Measurements from ENCODE around the gene RRM1.

Gene RRM1

DNA sequence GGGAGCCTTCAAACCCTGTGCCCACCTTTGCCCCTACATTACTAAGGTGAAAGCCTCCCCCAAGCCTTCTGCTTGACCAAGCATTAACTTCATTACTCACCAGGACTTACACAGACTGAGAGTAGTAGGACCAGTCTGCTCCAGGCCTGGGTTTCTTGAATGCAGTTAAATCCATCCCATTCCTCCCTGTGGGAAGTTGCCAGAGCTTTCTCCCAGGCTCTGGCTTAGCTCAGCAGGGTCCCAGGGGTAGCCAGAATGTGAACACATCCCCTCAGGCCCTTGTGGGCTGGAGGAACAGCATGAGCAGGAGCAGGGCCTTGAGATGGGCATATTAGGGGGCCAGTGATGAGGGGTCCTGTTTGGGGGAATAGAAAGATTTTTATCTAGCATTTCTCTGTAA is 59.9 kb downstream of the RRM1 start:
- TF ChIP-seq SIN3A (IDR thresholded peaks at IDR 0.05; ENCODE audit: borderline replicate concordance, insufficient read depth, low read length) (no peak), TAF1 (IDR thresholded peaks at IDR 0.05; ENCODE audit: borderline replicate concordance, insufficient read depth, low read length) (no peak), POLR2AphosphoS5 (IDR thresholded peaks at IDR 0.05; ENCODE audit: low read depth, low read length) (no peak), FOXP2 (optimal IDR thresholded peaks at IDR 0.05; ENCODE audit: borderline replicate concordance, extremely low read depth, extremely low read length, insufficient read depth) (no peak)
- TF ChIP-seq, protein P1, sequence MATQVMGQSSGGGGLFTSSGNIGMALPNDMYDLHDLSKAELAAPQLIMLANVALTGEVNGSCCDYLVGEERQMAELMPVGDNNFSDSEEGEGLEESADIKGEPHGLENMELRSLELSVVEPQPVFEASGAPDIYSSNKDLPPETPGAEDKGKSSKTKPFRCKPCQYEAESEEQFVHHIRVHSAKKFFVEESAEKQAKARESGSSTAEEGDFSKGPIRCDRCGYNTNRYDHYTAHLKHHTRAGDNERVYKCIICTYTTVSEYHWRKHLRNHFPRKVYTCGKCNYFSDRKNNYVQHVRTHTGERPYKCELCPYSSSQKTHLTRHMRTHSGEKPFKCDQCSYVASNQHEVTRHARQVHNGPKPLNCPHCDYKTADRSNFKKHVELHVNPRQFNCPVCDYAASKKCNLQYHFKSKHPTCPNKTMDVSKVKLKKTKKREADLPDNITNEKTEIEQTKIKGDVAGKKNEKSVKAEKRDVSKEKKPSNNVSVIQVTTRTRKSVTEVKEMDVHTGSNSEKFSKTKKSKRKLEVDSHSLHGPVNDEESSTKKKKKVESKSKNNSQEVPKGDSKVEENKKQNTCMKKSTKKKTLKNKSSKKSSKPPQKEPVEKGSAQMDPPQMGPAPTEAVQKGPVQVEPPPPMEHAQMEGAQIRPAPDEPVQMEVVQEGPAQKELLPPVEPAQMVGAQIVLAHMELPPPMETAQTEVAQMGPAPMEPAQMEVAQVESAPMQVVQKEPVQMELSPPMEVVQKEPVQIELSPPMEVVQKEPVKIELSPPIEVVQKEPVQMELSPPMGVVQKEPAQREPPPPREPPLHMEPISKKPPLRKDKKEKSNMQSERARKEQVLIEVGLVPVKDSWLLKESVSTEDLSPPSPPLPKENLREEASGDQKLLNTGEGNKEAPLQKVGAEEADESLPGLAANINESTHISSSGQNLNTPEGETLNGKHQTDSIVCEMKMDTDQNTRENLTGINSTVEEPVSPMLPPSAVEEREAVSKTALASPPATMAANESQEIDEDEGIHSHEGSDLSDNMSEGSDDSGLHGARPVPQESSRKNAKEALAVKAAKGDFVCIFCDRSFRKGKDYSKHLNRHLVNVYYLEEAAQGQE (IDR thresholded peaks at IDR 0.05; ENCODE audit: insufficient read depth in 1 of 2, low read depth in 2 of 2, low read length in 2 of 2): no peak

GRCh38 chr11:4156571-4156970 is 62.0 kb downstream of the RRM1 start:
- TF ChIP-seq POLR2AphosphoS5 (IDR thresholded peaks at IDR 0.05; ENCODE audit: low read depth, low read length): no peak

- TF ChIP-seq TAF1 (IDR thresholded peaks at IDR 0.05; ENCODE audit: borderline replicate concordance, insufficient read depth, low read length): no peak
- no peak for TF ChIP-seq SIN3A (IDR thresholded peaks at IDR 0.05; ENCODE audit: borderline replicate concordance, insufficient read depth, low read length)
- no peak for TF ChIP-seq POLR2AphosphoS5 (IDR thresholded peaks at IDR 0.05; ENCODE audit: low read depth, low read length)
- TF ChIP-seq, protein P1 (IDR thresholded peaks at IDR 0.05; ENCODE audit: insufficient read depth in 1 of 2, low read depth in 2 of 2, low read length in 2 of 2): no peak
- no peak for TF ChIP-seq FOXP2 (optimal IDR thresholded peaks at IDR 0.05; ENCODE audit: borderline replicate concordance, extremely low read depth, extremely low read length, insufficient read depth)
These were observed 66.7 kb downstream of the RRM1 start for GRCh38 chr11:4161305-4161704.

DNA sequence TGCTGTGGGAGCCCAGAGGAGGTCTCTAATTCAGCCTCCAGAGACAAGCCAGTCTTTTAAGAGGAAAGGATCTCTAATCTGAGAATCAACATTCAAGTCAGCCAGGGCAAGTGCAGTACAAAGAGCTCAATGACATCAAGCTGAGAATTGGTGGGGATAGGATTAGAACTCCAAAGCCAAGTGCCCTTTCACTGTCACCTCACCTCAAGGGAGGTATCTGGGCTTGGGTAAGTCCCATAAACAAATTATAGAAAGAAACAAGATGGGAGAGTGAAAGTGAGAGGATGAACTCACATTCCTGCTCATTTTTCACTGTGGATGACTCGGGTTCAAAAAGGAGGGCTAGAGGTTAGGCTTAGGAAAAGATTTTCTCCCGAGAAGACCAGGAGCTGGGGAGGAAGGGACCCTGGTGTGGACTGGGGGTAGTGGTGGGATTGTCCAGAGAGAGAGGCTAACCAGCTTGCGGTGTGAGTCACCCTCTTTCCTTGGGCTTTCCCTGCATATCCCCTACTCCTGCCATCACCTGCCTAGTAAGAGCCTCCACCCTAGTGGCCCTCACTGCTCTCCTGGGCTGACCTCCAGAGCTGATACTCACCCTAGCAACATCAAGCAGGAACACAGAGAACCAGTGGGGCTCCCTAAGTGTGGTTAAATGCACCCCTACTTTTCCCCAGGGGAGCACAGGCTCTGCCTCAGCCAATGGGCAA is 70.4 kb downstream of the RRM1 start:
- no peak for TF ChIP-seq SIN3A (IDR thresholded peaks at IDR 0.05; ENCODE audit: borderline replicate concordance, insufficient read depth, low read length)
- TF ChIP-seq, protein P1 (IDR thresholded peaks at IDR 0.05; ENCODE audit: insufficient read depth in 1 of 2, low read depth in 2 of 2, low read length in 2 of 2): no peak
- no peak for TF ChIP-seq FOXP2 (optimal IDR thresholded peaks at IDR 0.05; ENCODE audit: borderline replicate concordance, extremely low read depth, extremely low read length, insufficient read depth)
- TF ChIP-seq POLR2AphosphoS5 (IDR thresholded peaks at IDR 0.05; ENCODE audit: low read depth, low read length): no peak
- no peak for TF ChIP-seq TAF1 (IDR thresholded peaks at IDR 0.05; ENCODE audit: borderline replicate concordance, insufficient read depth, low read length)

DNA sequence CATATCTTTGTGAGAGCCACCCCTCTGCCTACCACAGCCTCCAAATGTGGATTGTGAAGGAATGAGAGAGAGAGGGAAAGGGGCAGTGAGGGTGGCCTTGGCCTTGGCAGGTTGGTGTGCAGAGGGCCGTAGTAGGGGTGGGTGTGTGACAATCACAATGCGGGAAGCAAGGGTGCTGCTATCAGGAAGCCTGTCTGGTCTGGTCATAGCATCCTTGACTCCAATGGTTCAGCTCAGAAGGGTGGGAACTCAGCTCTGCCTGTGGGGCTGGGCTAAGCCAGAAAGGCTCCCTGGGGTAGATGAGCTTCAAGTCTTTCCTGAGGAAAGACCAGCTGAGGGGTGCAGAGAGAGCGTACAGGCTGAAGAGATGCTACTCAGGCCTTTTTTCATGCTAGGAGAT is 72.7 kb downstream of the RRM1 start:
- TF ChIP-seq, protein P1 (IDR thresholded peaks at IDR 0.05; ENCODE audit: insufficient read depth in 1 of 2, low read depth in 2 of 2, low read length in 2 of 2): no peak
- TF ChIP-seq POLR2AphosphoS5 (IDR thresholded peaks at IDR 0.05; ENCODE audit: low read depth, low read length): no peak
- TF ChIP-seq TAF1 (IDR thresholded peaks at IDR 0.05; ENCODE audit: borderline replicate concordance, insufficient read depth, low read length): no peak
- no peak for TF ChIP-seq SIN3A (IDR thresholded peaks at IDR 0.05; ENCODE audit: borderline replicate concordance, insufficient read depth, low read length)
- TF ChIP-seq FOXP2 (optimal IDR thresholded peaks at IDR 0.05; ENCODE audit: borderline replicate concordance, extremely low read depth, extremely low read length, insufficient read depth): no peak

All from PFSK-1 (cell line).